ENCODE results near the gene VDR.

The VDR gene

DNA sequence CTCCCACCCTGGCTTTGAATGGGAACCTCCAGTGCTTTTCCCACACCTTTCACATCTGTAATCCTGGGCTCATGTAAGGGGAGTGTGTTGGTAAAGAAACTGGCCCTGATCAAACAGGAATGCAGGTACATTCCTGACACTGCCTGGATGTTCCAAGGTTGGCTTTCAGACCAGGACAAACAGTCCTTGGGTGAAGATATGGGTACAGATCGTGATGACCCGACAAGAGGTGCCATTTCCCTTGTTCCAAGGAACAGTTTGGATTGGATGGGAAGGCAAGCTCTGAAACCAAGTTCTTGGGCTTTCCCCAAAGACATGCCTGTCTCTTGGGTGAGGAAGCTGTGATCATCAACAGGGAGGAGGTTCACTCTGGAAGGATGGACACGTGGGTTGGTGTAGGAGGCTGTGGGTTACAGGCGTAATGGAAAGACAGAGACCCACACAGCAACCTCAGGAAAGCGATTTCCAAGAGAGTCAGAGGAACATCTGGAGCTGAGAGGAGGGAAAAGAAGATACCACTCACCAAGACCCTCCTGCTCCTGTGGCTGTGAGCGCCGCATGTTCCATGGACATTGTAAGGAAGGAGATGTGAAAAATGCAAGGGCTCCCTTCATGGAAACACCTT, 26.4 kb downstream of the VDR start:
- no peak for DNase-seq (ENCODE audit: extremely low read depth, low read depth)
- TF ChIP-seq, protein P1, sequence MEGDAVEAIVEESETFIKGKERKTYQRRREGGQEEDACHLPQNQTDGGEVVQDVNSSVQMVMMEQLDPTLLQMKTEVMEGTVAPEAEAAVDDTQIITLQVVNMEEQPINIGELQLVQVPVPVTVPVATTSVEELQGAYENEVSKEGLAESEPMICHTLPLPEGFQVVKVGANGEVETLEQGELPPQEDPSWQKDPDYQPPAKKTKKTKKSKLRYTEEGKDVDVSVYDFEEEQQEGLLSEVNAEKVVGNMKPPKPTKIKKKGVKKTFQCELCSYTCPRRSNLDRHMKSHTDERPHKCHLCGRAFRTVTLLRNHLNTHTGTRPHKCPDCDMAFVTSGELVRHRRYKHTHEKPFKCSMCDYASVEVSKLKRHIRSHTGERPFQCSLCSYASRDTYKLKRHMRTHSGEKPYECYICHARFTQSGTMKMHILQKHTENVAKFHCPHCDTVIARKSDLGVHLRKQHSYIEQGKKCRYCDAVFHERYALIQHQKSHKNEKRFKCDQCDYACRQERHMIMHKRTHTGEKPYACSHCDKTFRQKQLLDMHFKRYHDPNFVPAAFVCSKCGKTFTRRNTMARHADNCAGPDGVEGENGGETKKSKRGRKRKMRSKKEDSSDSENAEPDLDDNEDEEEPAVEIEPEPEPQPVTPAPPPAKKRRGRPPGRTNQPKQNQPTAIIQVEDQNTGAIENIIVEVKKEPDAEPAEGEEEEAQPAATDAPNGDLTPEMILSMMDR (IDR thresholded peaks at IDR 0.05; ENCODE audit: low read depth, low read length) = no peak

DNA sequence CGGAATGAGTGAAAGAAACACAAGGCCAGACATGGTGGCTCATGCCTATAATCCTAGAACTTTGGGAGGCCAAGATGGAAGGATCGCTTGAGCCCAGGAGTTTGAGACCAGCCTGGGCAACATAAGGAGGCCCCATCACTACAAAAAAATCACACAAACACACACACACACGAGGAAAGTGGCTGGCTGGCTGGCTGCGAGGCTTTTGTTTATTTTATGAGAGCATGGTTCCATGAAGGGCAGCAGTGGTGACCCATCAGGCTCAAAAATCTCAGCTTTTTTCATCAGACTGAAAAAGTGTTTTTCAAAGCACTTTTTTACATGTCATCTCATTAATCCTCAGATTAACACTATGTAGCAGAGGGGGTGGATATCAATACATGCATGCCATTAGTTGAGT, 27.7 kb downstream of the VDR start:
- TF ChIP-seq, protein P1 (IDR thresholded peaks at IDR 0.05; ENCODE audit: low read depth, low read length) = no peak

DNA sequence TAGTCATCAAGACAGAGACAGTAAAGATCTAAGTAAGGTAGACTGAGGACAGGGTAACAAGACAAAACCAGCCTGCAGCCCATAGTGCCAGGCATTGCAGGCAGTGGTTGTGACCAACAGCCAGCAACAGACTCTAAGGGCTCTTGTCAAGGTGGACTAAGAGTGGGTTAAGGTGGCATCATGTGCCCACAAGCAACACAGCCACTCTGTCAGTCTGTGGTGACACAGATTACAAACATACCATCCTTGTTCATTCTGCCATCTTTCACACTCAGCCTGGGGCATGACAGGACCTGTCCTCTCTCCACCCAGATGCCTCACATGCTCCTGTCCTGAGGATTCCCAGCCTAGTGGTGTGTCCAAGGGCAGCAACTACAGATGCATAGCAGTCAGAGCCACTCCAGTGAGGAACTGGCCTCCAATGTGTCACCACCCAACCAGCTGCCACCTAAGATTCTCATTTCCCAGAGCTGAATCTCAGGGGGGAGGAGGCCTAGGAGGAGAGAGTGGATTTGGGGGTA, 28.3 kb downstream of the VDR start:
- DNase-seq (ENCODE audit: extremely low read depth, low read depth) = no peak
- TF ChIP-seq, protein P1 (IDR thresholded peaks at IDR 0.05; ENCODE audit: low read depth, low read length) = no peak

More for the DNA sequence above, 27.7 kb downstream of the VDR start:
- no peak for DNase-seq (ENCODE audit: extremely low read depth, low read depth)

DNA sequence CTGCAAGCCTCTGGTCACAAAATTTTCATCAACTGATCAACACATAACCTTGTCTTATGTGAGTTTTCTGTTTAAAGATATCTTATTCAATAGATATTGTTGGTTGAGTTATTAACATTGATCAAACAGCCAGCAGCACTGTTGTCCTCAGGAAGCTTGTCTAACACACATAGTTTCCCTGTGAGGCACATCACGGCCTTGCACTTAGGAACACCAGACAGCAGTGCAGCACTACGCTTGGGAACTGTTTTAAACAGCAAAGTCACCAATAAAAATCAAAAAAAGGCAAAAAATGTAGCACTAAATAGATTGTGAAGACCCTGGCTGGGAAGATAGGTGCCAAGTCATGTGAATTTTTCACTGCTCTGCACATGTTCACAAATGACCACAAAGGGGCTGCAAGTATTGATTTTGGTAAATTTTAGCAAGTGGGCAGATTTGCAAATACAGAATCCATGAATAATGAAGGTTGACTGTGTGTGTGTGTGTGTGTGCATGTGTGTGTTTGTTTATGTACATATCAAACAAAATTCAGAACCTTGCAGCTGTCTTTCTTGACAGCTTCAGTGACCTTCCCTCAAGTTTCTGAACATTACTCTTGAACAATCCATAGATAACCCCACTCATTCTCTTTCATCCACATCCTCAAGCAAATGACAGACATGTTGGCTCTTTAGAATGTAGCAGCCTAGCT, 28.9 kb downstream of the VDR start:
- TF ChIP-seq, protein P1 (IDR thresholded peaks at IDR 0.05; ENCODE audit: low read depth, low read length) = no peak

DNA sequence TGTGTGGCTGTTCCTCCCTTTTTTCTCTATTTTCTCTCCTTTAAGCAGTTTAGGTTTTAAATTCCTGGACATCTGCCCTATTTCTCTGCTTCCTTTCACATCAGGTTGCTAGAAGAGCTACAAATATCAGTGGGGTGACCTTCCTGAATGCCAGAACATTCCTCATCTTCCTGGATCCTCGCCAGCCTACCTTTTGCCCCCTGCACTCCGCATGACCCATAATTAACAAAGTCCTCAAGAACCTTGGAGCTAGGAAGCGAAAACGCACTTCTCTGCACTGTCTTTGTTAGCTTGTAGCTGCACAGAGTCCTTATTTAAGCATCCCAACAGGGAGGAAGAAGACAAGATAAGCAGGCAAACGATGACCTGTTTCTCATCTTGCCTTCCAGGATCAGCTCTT, 30.5 kb downstream of the VDR start:
- no peak for DNase-seq (ENCODE audit: extremely low read depth, low read depth)
- TF ChIP-seq, protein P1 (IDR thresholded peaks at IDR 0.05; ENCODE audit: low read depth, low read length) = no peak

More for the DNA sequence above, 28.9 kb downstream of the VDR start:
- no peak for DNase-seq (ENCODE audit: extremely low read depth, low read depth)

DNA sequence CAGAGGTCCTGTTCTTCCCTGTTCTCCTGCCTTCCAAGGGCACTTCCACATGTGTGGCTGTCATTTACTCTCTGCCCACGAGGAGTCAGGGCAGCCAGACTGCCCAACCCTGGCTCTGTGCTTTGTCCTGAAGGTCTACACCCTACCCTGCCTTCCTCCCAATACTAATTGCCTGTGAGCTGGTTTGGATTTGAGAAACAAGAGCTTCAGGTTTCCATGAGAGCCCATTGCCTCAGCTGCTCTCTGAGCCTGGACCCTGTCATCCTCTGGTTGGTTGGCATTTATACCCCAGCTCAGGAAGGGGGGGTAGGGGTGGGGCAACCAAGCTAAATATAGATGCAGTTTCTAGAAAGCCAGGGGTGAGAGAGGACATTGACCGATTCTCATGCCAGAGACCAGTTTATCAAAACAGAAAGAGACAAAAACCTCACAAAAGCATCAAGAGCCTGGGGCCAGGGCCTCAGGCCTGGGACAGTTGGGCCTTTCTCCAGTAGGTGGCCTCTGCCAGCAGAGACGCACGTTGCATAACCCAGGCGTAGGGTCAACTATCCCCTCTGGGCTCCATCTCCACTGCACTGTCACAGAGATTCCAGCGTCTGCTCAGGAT, 34.5 kb downstream of the VDR start:
- peak; percentile 86 for DNase-seq (ENCODE audit: extremely low read depth, low read depth)
- TF ChIP-seq, protein P1 (IDR thresholded peaks at IDR 0.05; ENCODE audit: low read depth, low read length) = peak; percentile 59

DNA sequence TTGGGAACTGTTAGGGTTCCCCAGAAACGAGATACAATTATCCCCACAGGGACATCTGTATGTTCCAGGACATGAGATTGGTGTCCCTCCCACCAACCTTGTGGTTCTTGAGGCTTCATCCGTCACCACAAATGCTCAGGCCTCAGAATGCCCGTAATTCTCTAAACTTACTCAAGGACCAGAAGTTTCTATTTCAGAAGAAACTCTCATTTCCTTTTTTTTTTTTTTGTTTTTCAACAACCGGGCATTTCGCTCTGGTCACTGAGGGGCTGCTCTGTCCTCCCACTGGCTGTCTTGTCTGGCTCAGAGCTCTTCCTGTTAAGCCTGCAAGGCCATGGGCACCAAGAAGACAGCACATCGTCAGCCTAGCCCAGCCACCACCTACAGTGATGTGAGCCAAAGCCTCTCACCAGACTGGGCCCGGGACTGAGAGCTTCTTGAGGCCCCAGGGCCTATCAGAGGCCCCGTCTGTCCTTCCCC, 36.2 kb downstream of the VDR start:
- DNase-seq (ENCODE audit: extremely low read depth, low read depth) = no peak
- TF ChIP-seq, protein P1 (IDR thresholded peaks at IDR 0.05; ENCODE audit: low read depth, low read length) = no peak

Data from AG09319 (cell line).